WERI-Rb-1 (cell line): ENCODE results near the gene CDKN2B-AS1.
"Not testable (repeated sequence)": the region's sequence is repeated elsewhere in the genome, so short reads cannot be mapped to it uniquely, and the experiment has no call there.

Experiments used
- DNase-seq: peaks from one replicate; pipeline ENCODE4 v3.0.0-alpha.2; 2020
- H3K27ac ChIP-seq: fragments of 250-450 bp; sonication (Bioruptor Pico); 2 replicates; pipeline ENCODE4 v1.5.1; 2020; ENCODE audit warnings: mild to moderate bottlenecking, moderate library complexity
- H3K27me3 ChIP-seq: fragments of 250-450 bp; sonication (Bioruptor Pico); 2 replicates; pipeline ENCODE4 v1.5.1; 2021; ENCODE audit warnings: mild to moderate bottlenecking, low read depth, moderate library complexity; ENCODE audit not compliant: insufficient read depth, severe bottlenecking
- H3K36me3 ChIP-seq: fragments of 250-450 bp; sonication (Bioruptor Pico); 2 replicates; pipeline ENCODE4 v1.5.1; 2020; ENCODE audit warnings: mild to moderate bottlenecking, moderate library complexity
- H3K4me3 ChIP-seq: 2 replicates; pipeline ENCODE4 v1.5.1; 2011; ENCODE audit warnings: low read depth, mild to moderate bottlenecking, control low read depth, low read length
- H3K9me3 ChIP-seq: fragments of 250-450 bp; sonication (Bioruptor Pico); 2 replicates; pipeline ENCODE4 v1.5.1; 2021; ENCODE audit warnings: mild to moderate bottlenecking, moderate library complexity; ENCODE audit not compliant: severe bottlenecking
- CTCF ChIP-seq: IDR thresholded peaks from 2 replicates; pipeline ENCODE4 v1.5.1; 2011; ENCODE audit warnings: low read depth, mild to moderate bottlenecking, control low read depth, inconsistent platforms, low read length

CDKN2B-AS1 gene

GRCh38 chr9:22054076-22054475, 59.5 kb downstream of the CDKN2B-AS1 start:
- Histone ChIP-seq H3K27ac (no peak overlapping the region), H3K9me3 (no peaks in the 10 kb centered on the region), H3K4me3 (no peak overlapping the region), H3K27me3 (no peaks in the 10 kb centered on the region), H3K36me3 (peaks cover 3% of the 10 kb centered on the region; the same call in 1 of the 2 replicates)
- DNase-seq = no peak
- no peak for TF ChIP-seq CTCF

GRCh38 chr9:22054529-22054928, 59.9 kb downstream of the CDKN2B-AS1 start:
- Histone ChIP-seq H3K36me3 (peaks cover 3% of the 10 kb centered on the region; the same call in 1 of the 2 replicates), H3K9me3 (no peaks in the 10 kb centered on the region), H3K27ac (no peak overlapping the region), H3K4me3 (no peak overlapping the region), H3K27me3 (no peaks in the 10 kb centered on the region)
- no peak for TF ChIP-seq CTCF
- no peak for DNase-seq

GRCh38 chr9:22055090-22055489, 60.5 kb downstream of the CDKN2B-AS1 start:
- DNase-seq = no peak
- no peak for TF ChIP-seq CTCF
- Histone ChIP-seq H3K36me3 (peaks cover 3% of the 10 kb centered on the region; the same call in 1 of the 2 replicates), H3K27ac (no peak overlapping the region), H3K4me3 (no peak overlapping the region), H3K9me3 (no peaks in the 10 kb centered on the region), H3K27me3 (no peaks in the 10 kb centered on the region)

- TF ChIP-seq CTCF = no peak
- no peak for DNase-seq
- Histone ChIP-seq H3K9me3 (no peaks in the 10 kb centered on the region), H3K27me3 (no peaks in the 10 kb centered on the region), H3K4me3 (no peak overlapping the region), H3K27ac (no peak overlapping the region), H3K36me3 (peaks cover 3% of the 10 kb centered on the region; the same call in 1 of the 2 replicates)
These were observed 61.8 kb downstream of the CDKN2B-AS1 start for GRCh38 chr9:22056402-22056801.

GRCh38 chr9:22057972-22058371, 63.4 kb downstream of the CDKN2B-AS1 start:
- not testable (repeated sequence) for DNase-seq, H3K27ac ChIP-seq, H3K36me3 ChIP-seq, H3K27me3 ChIP-seq, H3K4me3 ChIP-seq, H3K9me3 ChIP-seq

- no peak overlapping the region for H3K27ac ChIP-seq
- H3K4me3 ChIP-seq = no peak overlapping the region
- H3K36me3 ChIP-seq = peaks cover 3% of the 10 kb centered on the region; the same call in 1 of the 2 replicates
- no peak for TF ChIP-seq CTCF
- no peaks in the 10 kb centered on the region for H3K9me3 ChIP-seq
- H3K27me3 ChIP-seq = no peaks in the 10 kb centered on the region
- DNase-seq = no peak
These were observed 66.3 kb downstream of the CDKN2B-AS1 start for GRCh38 chr9:22060831-22061383.
